ENCODE data around the gene UGT1A8. TPM values are rescaled to one million over a fixed set of nuclear protein-coding genes. Genes with fewer than 3 reads are reported as not detected.

Gene UGT1A8
- total and polyA plus RNA-seq, 10 donors, result not detected

- H3K27ac ChIP-seq, result no peak overlapping the region
- H3K9me3 ChIP-seq, result no peaks in the 10 kb centered on the region
- WGBS, 5 donors, result 50 to 83% (median 73%) methylated on average over 1 to 2 of the region's 2 CpGs
- no peak overlapping the region for H3K4me3 ChIP-seq
- intact Hi-C loops (cut with DNase I; ENCODE audit: low total_unique reads), result no loop called here
- DNase-seq, result peak; percentile 35
- no peaks in the 10 kb centered on the region for H3K4me1 ChIP-seq
- TF ChIP-seq CTCF (IDR thresholded peaks at IDR 0.05 in 8 of 11, conservative IDR thresholded peaks at IDR 0.05 in 3 of 11) (no peak), POLR2AphosphoS5 (IDR thresholded peaks at IDR 0.05) (no peak), POLR2A (IDR thresholded peaks at IDR 0.05) (no peak)
- peaks cover 0 to 36% (median 0%) of the 10 kb centered on the region in 7 donors for H3K27me3 ChIP-seq (replicated peaks in 1 of 7)
- no peaks in the 10 kb centered on the region for H3K36me3 ChIP-seq
Measured at GRCh38 chr2:233803292-233803911, 186.0 kb downstream of the UGT1A8 start.

- TF ChIP-seq POLR2A (IDR thresholded peaks at IDR 0.05) (no peak), CTCF (IDR thresholded peaks at IDR 0.05 in 8 of 11, conservative IDR thresholded peaks at IDR 0.05 in 3 of 11) (no peak), POLR2AphosphoS5 (IDR thresholded peaks at IDR 0.05) (no peak)
- Histone ChIP-seq H3K36me3 (no peaks in the 10 kb centered on the region), H3K4me3 (no peak overlapping the region), H3K27me3 (replicated peaks in 1 of 7) (peaks cover 0 to 42% (median 0%) of the 10 kb centered on the region in 7 donors), H3K9me3 (no peaks in the 10 kb centered on the region), H3K27ac (no peak overlapping the region), H3K4me1 (no peaks in the 10 kb centered on the region)
- WGBS, 5 donors, result 64 to 76% (median 67%) methylated on average over 7 to 8 of the region's 8 CpGs
- peak; percentile 29 for DNase-seq
- intact Hi-C loops (cut with DNase I; ENCODE audit: low total_unique reads), result no loop called here
Measured at GRCh38 chr2:233803994-233804393, 186.6 kb downstream of the UGT1A8 start.

- intact Hi-C loops (cut with DNase I; ENCODE audit: low total_unique reads), result no loop called here
- no peak overlapping the region for H3K4me3 ChIP-seq
- 60 to 82% (median 73%) methylated on average over 9 to 12 of the region's 12 CpGs for WGBS, 5 donors
- H3K4me1 ChIP-seq, result no peaks in the 10 kb centered on the region
- H3K36me3 ChIP-seq, result no peaks in the 10 kb centered on the region
- peak; percentile 56 for DNase-seq
- peaks cover 0 to 61% (median 0%) of the 10 kb centered on the region in 7 donors for H3K27me3 ChIP-seq (replicated peaks in 1 of 7)
- H3K27ac ChIP-seq, result no peak overlapping the region
- H3K9me3 ChIP-seq, result no peaks in the 10 kb centered on the region
- TF ChIP-seq POLR2AphosphoS5 (IDR thresholded peaks at IDR 0.05) (no peak), CTCF (IDR thresholded peaks at IDR 0.05 in 8 of 11, conservative IDR thresholded peaks at IDR 0.05 in 3 of 11) (no peak), POLR2A (IDR thresholded peaks at IDR 0.05) (no peak)
Measured at GRCh38 chr2:233807215-233807865, 189.9 kb downstream of the UGT1A8 start.

Data from spleen (tissue), 11 donors.